HG02840 (cell line): ENCODE data around the gene XPO6.
"Not testable (repeated sequence)": the region's sequence is repeated elsewhere in the genome, so short reads cannot be mapped to it uniquely, and the experiment has no call there.

Experiments
- ATAC-seq: cut with Tn5 transposase; IDR thresholded peaks from one replicate; pipeline ENCODE4 v1.9.1; 2021; ENCODE audit warnings: mild to moderate bottlenecking, moderate library complexity, moderate number of reproducible peaks; ENCODE audit not compliant: unreplicated experiment, low FRiP score

XPO6 gene

GRCh38 chr16:28118637-28119036 lies 93.1 kb downstream of the XPO6 start:
- ATAC-seq: no peak

GRCh38 chr16:28117168-28117565 lies 94.6 kb downstream of the XPO6 start:
- no peak for ATAC-seq

GRCh38 chr16:28115866-28116265 lies 95.9 kb downstream of the XPO6 start:
- not testable (repeated sequence) for ATAC-seq

GRCh38 chr16:28112908-28113307 lies 98.9 kb downstream of the XPO6 start:
- ATAC-seq: no peak

- ATAC-seq: no peak
These were observed 100.8 kb downstream of the XPO6 start for GRCh38 chr16:28110977-28111376.

GRCh38 chr16:28110479-28110878 lies 101.3 kb downstream of the XPO6 start:
- ATAC-seq: no peak

- ATAC-seq: no peak
These were observed 101.7 kb downstream of the XPO6 start for GRCh38 chr16:28110074-28110473.

- ATAC-seq: no peak
These were observed 103.0 kb downstream of the XPO6 start for GRCh38 chr16:28108590-28109247.

- no peak for ATAC-seq
These were observed 104.5 kb downstream of the XPO6 start for GRCh38 chr16:28107232-28107631.

GRCh38 chr16:28106467-28107215 lies 105.1 kb downstream of the XPO6 start:
- ATAC-seq: no peak

- no peak for ATAC-seq
These were observed 105.8 kb downstream of the XPO6 start for GRCh38 chr16:28105954-28106353.

- no peak for ATAC-seq
These were observed 106.5 kb downstream of the XPO6 start for GRCh38 chr16:28105297-28105696.

GRCh38 chr16:28104404-28104803 lies 107.4 kb downstream of the XPO6 start:
- no peak for ATAC-seq

GRCh38 chr16:28103516-28104170 lies 108.1 kb downstream of the XPO6 start:
- no peak for ATAC-seq

GRCh38 chr16:28101533-28101890 lies 110.3 kb downstream of the XPO6 start:
- no peak for ATAC-seq

- no peak for ATAC-seq
These were observed 110.8 kb downstream of the XPO6 start for GRCh38 chr16:28100810-28101532.

GRCh38 chr16:28098959-28099945 lies 112.5 kb downstream of the XPO6 start:
- no peak for ATAC-seq

GRCh38 chr16:28098171-28098958 lies 113.4 kb downstream of the XPO6 start:
- ATAC-seq: no peak
